ENCODE data around the gene RAPGEF6.

RAPGEF6 gene

GRCh38 chr5:131459216-131459615 is 175.8 kb downstream of the RAPGEF6 start:
- in situ Hi-C loops (cut with MboI; ENCODE audit: low sequenced_read_pairs), result no loop called here

GRCh38 chr5:131457193-131457592 is 177.8 kb downstream of the RAPGEF6 start:
- in situ Hi-C loops (cut with MboI; ENCODE audit: low sequenced_read_pairs), result no loop called here

GRCh38 chr5:131450941-131451340 is 184.1 kb downstream of the RAPGEF6 start:
- in situ Hi-C loops (cut with MboI; ENCODE audit: low sequenced_read_pairs), result no loop called here

- in situ Hi-C loops (cut with MboI; ENCODE audit: low sequenced_read_pairs), result loop anchor here (25.0 kb wide), 1 partner anchor 571 kb away; the partner anchor contains the start of gene ACSL6
Observed at GRCh38 chr5:131441184-131441583, 193.8 kb downstream of the RAPGEF6 start.

- in situ Hi-C loops (cut with MboI; ENCODE audit: low sequenced_read_pairs), result loop anchor here (25.0 kb wide), 1 partner anchor 576 kb away; the partner anchor contains the start of gene ACSL6
Observed at GRCh38 chr5:131436081-131436480, 198.9 kb downstream of the RAPGEF6 start.

- in situ Hi-C loops (cut with MboI; ENCODE audit: low sequenced_read_pairs), result loop anchor here (25.0 kb wide), 1 partner anchor 579 kb away; the partner anchor contains the start of gene ACSL6
Observed at GRCh38 chr5:131433109-131433508, 201.9 kb downstream of the RAPGEF6 start.

GRCh38 chr5:131431794-131432193 is 203.2 kb downstream of the RAPGEF6 start:
- in situ Hi-C loops (cut with MboI; ENCODE audit: low sequenced_read_pairs), result loop anchor here (25.0 kb wide), 1 partner anchor 581 kb away; the partner anchor contains the start of gene ACSL6

- in situ Hi-C loops (cut with MboI; ENCODE audit: low sequenced_read_pairs), result loop anchor here (25.0 kb wide), 1 partner anchor 582 kb away; the partner anchor contains the start of gene ACSL6
Observed at GRCh38 chr5:131430794-131431193, 204.2 kb downstream of the RAPGEF6 start.

- in situ Hi-C loops (cut with MboI; ENCODE audit: low sequenced_read_pairs), result loop anchor here (25.0 kb wide), 1 partner anchor 586 kb away; the partner anchor contains the start of gene ACSL6
Observed at GRCh38 chr5:131426011-131426410, 209.0 kb downstream of the RAPGEF6 start.

- in situ Hi-C loops (cut with MboI; ENCODE audit: low sequenced_read_pairs), result no loop called here
Observed at GRCh38 chr5:131423056-131423455, 212.0 kb downstream of the RAPGEF6 start.

- in situ Hi-C loops (cut with MboI; ENCODE audit: low sequenced_read_pairs), result no loop called here
Observed at GRCh38 chr5:131419877-131420276, 215.2 kb downstream of the RAPGEF6 start.

- in situ Hi-C loops (cut with MboI; ENCODE audit: low sequenced_read_pairs), result no loop called here
Observed at GRCh38 chr5:131418846-131419245, 216.2 kb downstream of the RAPGEF6 start.

GRCh38 chr5:131417240-131417869 is 217.7 kb downstream of the RAPGEF6 start:
- in situ Hi-C loops (cut with MboI; ENCODE audit: low sequenced_read_pairs), result no loop called here

- in situ Hi-C loops (cut with MboI; ENCODE audit: low sequenced_read_pairs), result no loop called here
Observed at GRCh38 chr5:131416729-131417128, 218.3 kb downstream of the RAPGEF6 start.

- in situ Hi-C loops (cut with MboI; ENCODE audit: low sequenced_read_pairs), result no loop called here
Observed at GRCh38 chr5:131413605-131414559, 221.1 kb downstream of the RAPGEF6 start.

- in situ Hi-C loops (cut with MboI; ENCODE audit: low sequenced_read_pairs), result no loop called here
Observed at GRCh38 chr5:131406975-131407638, 227.9 kb downstream of the RAPGEF6 start.

GRCh38 chr5:131406076-131406475 is 229.0 kb downstream of the RAPGEF6 start:
- in situ Hi-C loops (cut with MboI; ENCODE audit: low sequenced_read_pairs), result no loop called here

GRCh38 chr5:131405674-131406073 is 229.4 kb downstream of the RAPGEF6 start:
- in situ Hi-C loops (cut with MboI; ENCODE audit: low sequenced_read_pairs), result no loop called here

- in situ Hi-C loops (cut with MboI; ENCODE audit: low sequenced_read_pairs), result no loop called here
Observed at GRCh38 chr5:131400585-131400984, 234.4 kb downstream of the RAPGEF6 start.

GRCh38 chr5:131399007-131399406 is 236.0 kb downstream of the RAPGEF6 start:
- in situ Hi-C loops (cut with MboI; ENCODE audit: low sequenced_read_pairs), result loop anchor here (25.0 kb wide), 2 partner anchors 237 to 537 kb away; partner anchors contain the start of genes HINT1 and LYRM7
